Lower leg skin (tissue), 3 donors: Measurements from ENCODE around the gene LDB3.

Experiments
- POLR2A ChIP-seq, 2 donors: fragments of 450-650 bp; IDR thresholded peaks; one replicate each; pipeline ENCODE4 v1.6.1; 2016 to 2017; ENCODE audit warnings: antibody characterized with exemption in 2 of 2, mild to moderate bottlenecking in 1 of 2, moderate library complexity in 1 of 2
- TF ChIP-seq, protein P1 (sequence below), 3 donors: fragments of 450-650 bp; IDR thresholded peaks; one replicate each; pipeline ENCODE4 v1.5.1; 2016; ENCODE audit warnings: antibody characterized with exemption in 3 of 3, mild to moderate bottlenecking in 3 of 3, moderate library complexity in 2 of 3

DNA sequence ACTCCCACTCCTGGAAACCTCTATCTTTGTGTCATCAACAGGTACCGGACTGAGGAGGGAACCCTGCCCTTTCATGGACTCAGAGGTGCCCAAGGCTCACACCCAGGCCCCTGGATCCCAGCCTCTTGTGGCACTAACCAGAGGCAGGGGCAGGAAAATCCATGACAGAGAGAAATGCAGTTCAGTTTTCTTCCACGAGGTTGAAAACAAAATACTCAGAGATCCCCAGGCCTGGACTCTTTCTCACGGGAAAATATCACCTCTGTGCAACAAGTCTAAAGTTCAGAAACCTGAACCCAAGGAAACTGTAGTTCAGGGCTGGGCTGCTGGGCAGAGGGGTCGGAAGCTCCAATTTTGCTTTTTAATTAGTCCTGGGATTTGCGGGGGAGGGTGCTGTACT lies 35.4 kb upstream of the LDB3 start:
- TF ChIP-seq, protein P1, sequence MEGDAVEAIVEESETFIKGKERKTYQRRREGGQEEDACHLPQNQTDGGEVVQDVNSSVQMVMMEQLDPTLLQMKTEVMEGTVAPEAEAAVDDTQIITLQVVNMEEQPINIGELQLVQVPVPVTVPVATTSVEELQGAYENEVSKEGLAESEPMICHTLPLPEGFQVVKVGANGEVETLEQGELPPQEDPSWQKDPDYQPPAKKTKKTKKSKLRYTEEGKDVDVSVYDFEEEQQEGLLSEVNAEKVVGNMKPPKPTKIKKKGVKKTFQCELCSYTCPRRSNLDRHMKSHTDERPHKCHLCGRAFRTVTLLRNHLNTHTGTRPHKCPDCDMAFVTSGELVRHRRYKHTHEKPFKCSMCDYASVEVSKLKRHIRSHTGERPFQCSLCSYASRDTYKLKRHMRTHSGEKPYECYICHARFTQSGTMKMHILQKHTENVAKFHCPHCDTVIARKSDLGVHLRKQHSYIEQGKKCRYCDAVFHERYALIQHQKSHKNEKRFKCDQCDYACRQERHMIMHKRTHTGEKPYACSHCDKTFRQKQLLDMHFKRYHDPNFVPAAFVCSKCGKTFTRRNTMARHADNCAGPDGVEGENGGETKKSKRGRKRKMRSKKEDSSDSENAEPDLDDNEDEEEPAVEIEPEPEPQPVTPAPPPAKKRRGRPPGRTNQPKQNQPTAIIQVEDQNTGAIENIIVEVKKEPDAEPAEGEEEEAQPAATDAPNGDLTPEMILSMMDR (IDR thresholded peaks at IDR 0.05): no peak
- no peak for TF ChIP-seq POLR2A (IDR thresholded peaks at IDR 0.05)
